Small intestine (tissue), 7 donors: ENCODE results near the gene GID8. TPM values are rescaled to one million over a fixed set of nuclear protein-coding genes. Genes with fewer than 3 reads are reported as not detected.
A peak's percentile ranks its signal among the peaks of the same experiment; 100 is the strongest.
"Not testable (repeated sequence)": the region's sequence is repeated elsewhere in the genome, so short reads cannot be mapped to it uniquely, and the experiment has no call there.

Experiments
- DNase-seq, 2 donors: peaks; one replicate each; pipeline versions ENCODE4 v3.0.0 to v3.0.0-alpha.2; 2013
- FAIRE-seq: peaks from 2 replicates; lab custom pipeline; 2012; peaks lifted over from hg19 to GRCh38; lab: Jason Lieb, UNC
- H3K27ac ChIP-seq, 3 donors: one replicate each; pipeline ENCODE4 v1.5.1; 2013; ENCODE audit warnings: low read length in 2 of 3, mild to moderate bottlenecking in 2 of 3, control low read depth in 1 of 3, inconsistent platforms in 1 of 3, low read depth in 1 of 3, moderate library complexity in 1 of 3
- H3K27me3 ChIP-seq, 3 donors: one replicate each; pipeline ENCODE4 v1.6.1; 2013; ENCODE audit warnings: low read length in 3 of 3, inconsistent platforms in 1 of 3; ENCODE audit not compliant: control insufficient read depth in 3 of 3, insufficient read depth in 3 of 3
- H3K36me3 ChIP-seq, 3 donors: one replicate each; pipeline ENCODE4 v1.6.1; 2013; ENCODE audit warnings: low read length in 3 of 3, inconsistent platforms in 1 of 3, low read depth in 1 of 3, mild to moderate bottlenecking in 1 of 3, moderate library complexity in 1 of 3; ENCODE audit not compliant: control insufficient read depth in 3 of 3, insufficient read depth in 2 of 3
- H3K4me1 ChIP-seq, 3 donors: one replicate each; pipeline ENCODE4 v1.6.1; 2013; ENCODE audit warnings: low read length in 2 of 3, inconsistent platforms in 1 of 3, low read depth in 1 of 3, mild to moderate bottlenecking in 1 of 3, moderate library complexity in 1 of 3; ENCODE audit not compliant: control insufficient read depth in 3 of 3, insufficient read depth in 2 of 3
- H3K4me3 ChIP-seq, 3 donors: one replicate each; pipeline ENCODE4 v1.5.1; 2013; ENCODE audit warnings: low read length in 3 of 3, control low read depth in 1 of 3, inconsistent platforms in 1 of 3, low read depth in 1 of 3, mild to moderate bottlenecking in 1 of 3, moderate library complexity in 1 of 3
- H3K9me3 ChIP-seq, 2 donors: one replicate each; pipeline ENCODE4 v1.6.1; 2013; ENCODE audit warnings: low read depth in 1 of 2, low read length in 1 of 2; ENCODE audit not compliant: control insufficient read depth in 2 of 2, insufficient read depth in 1 of 2
- WGBS, 3 donors: extraction: QIAGEN DNeasy Blood & Tissue Kit; methylation state at CpG; one replicate each; pipeline ENCODE4 v1.1.7; 2013; 5-methylcytosine and 5-hydroxymethylcytosine counted together
- polyA plus RNA-seq, 4 donors: library from polyadenylated mRNA; stranded (reverse) in 3 of 4; unstranded in 1 of 4; fragments of 200-250 nt in 3 of 4; fragments of 120-200 nt in 1 of 4; gene quantifications; one replicate each; pipeline versions ENCODE4 v1.2.1 to v1.2.3, GENCODE V29; 2013
- donor health status: healthy with polysubstance abuse.
- donor health status: control.
- donor health status: control.
- donor health status: Bipolar disorder and iron deficiency.
- donor health status: healthy.

GID8 gene
- polyA plus RNA-seq, 4 donors, result 14.3 to 31.0 (median 17.1) TPM

GRCh38 chr20:62921119-62921687 lies 16.7 kb upstream of the GID8 start:
- WGBS, 3 donors, result 31 to 47% (median 37%) methylated on average over 8 of the region's 8 CpGs
- peaks cover 22 to 40% (median 31%) of the 10 kb centered on the region in 3 donors for H3K4me1 ChIP-seq
- no peaks in the 10 kb centered on the region for H3K9me3 ChIP-seq
- H3K27me3 ChIP-seq, result no peaks in the 10 kb centered on the region
- no peak for FAIRE-seq
- no peak overlapping the region for H3K4me3 ChIP-seq
- H3K27ac ChIP-seq, result peak overlapping the region in 1 of 3 donors; percentile 40
- DNase-seq, result peak; percentile 80 to 81
- peaks cover 0 to 6% (median 2%) of the 10 kb centered on the region in 3 donors for H3K36me3 ChIP-seq

GRCh38 chr20:62922451-62922921 lies 15.5 kb upstream of the GID8 start:
- WGBS, 3 donors, result 44 to 58% (median 57%) methylated on average over 14 of the region's 14 CpGs
- no peaks in the 10 kb centered on the region for H3K9me3 ChIP-seq
- peaks cover 0 to 3% (median 2%) of the 10 kb centered on the region in 3 donors for H3K36me3 ChIP-seq
- peak overlapping the region in 2 of 3 donors; percentile 11 to 94 for H3K27ac ChIP-seq
- H3K4me1 ChIP-seq, result peaks cover 20 to 38% (median 34%) of the 10 kb centered on the region in 3 donors
- FAIRE-seq (no peak), DNase-seq (peak in 1 of 2 donors; percentile 41)
- H3K4me3 ChIP-seq, result peak overlapping the region in 1 of 3 donors; percentile 20
- no peaks in the 10 kb centered on the region for H3K27me3 ChIP-seq

- DNase-seq, result peak; percentile 50 to 67
Observed at GRCh38 chr20:62923059-62923668, 14.8 kb upstream of the GID8 start.

DNA sequence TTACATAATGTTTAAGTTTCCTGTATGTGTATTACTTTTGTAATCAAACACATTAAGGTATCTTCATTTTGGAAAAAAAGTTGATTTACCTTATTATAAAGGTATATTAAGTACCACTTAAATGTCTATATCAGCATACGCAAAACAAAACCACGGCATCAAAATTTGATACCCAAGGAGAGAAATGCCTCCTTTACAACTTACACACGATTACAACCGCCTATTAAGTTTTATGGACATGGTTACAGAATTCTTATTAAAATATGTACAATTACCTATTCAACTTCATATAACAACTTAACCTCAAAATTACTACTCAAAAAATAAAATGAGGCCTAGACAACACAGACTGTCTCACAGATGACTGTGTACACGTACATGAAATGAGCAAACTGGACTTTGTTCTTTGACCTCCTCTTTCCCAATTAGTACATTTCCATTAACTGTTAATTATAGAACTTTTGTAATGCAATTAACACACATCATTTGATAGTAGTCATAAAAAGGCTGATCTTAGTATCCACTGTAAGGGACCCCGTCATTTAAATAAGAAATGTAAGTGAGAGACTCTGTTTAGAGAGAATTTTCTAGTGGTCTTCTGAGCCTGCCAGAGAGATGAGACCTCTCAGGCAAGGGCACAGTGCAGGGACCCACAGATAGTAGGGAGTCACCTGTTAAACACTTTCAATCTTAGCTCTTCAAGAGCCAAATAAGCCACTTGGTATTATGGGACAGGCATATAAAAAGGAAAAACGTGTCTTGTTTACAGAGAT lies 14.1 kb upstream of the GID8 start:
- Histone ChIP-seq H3K9me3 (no peaks in the 10 kb centered on the region), H3K4me3 (peak overlapping the region in 2 of 3 donors; percentile 94 to 99), H3K4me1 (peaks cover 19 to 47% (median 34%) of the 10 kb centered on the region in 3 donors), H3K27ac (peak overlapping the region; percentile 94 to 97 (median 95)), H3K27me3 (no peaks in the 10 kb centered on the region), H3K36me3 (peaks cover 0 to 3% (median 2%) of the 10 kb centered on the region in 3 donors)
- DNase-seq (peak; percentile 78 to 82), FAIRE-seq (no peak)
- WGBS, 3 donors, result 10 to 34% (median 14%) methylated on average over 7 of the region's 7 CpGs

More at GRCh38 chr20:62923059-62923668, 14.8 kb upstream of the GID8 start:
- H3K27me3 ChIP-seq, H3K36me3 ChIP-seq, FAIRE-seq, H3K9me3 ChIP-seq: not testable (repeated sequence)
- WGBS, 3 donors, result 34 to 51% (median 35%) methylated on average over 17 of the region's 17 CpGs
- H3K4me1 ChIP-seq, result peaks cover 18 to 41% (median 36%) of the 10 kb centered on the region in 3 donors
- peak overlapping the region; percentile 32 to 94 (median 42) for H3K27ac ChIP-seq
- peak overlapping the region in 1 of 3 donors; percentile 2 for H3K4me3 ChIP-seq

- 7 to 25% (median 13%) methylated on average over 12 of the region's 12 CpGs for WGBS, 3 donors
- peak overlapping the region; percentile 94 to 97 (median 95) for H3K27ac ChIP-seq
- peaks cover 19 to 47% (median 33%) of the 10 kb centered on the region in 3 donors for H3K4me1 ChIP-seq
- H3K36me3 ChIP-seq, result peaks cover 0 to 3% (median 2%) of the 10 kb centered on the region in 3 donors
- no peaks in the 10 kb centered on the region for H3K27me3 ChIP-seq
- peak; percentile 62 to 67 for DNase-seq
- no peak for FAIRE-seq
- H3K4me3 ChIP-seq, result peak overlapping the region in 2 of 3 donors; percentile 94 to 99
- H3K9me3 ChIP-seq, result no peaks in the 10 kb centered on the region
Observed at GRCh38 chr20:62924442-62925075, 13.4 kb upstream of the GID8 start.

- H3K27me3 ChIP-seq, result no peaks in the 10 kb centered on the region
- H3K4me1 ChIP-seq, result peaks cover 17 to 51% (median 28%) of the 10 kb centered on the region in 3 donors
- peak overlapping the region; percentile 94 to 99 (median 97) for H3K4me3 ChIP-seq
- DNase-seq, result peak; percentile 23 to 42
- peaks cover 0 to 3% (median 2%) of the 10 kb centered on the region in 3 donors for H3K36me3 ChIP-seq
- FAIRE-seq, result no peak
- H3K9me3 ChIP-seq, result no peaks in the 10 kb centered on the region
- 0 to 3% (median 0%) methylated on average over 4 of the region's 4 CpGs for WGBS, 3 donors
- peak overlapping the region; percentile 94 to 97 (median 95) for H3K27ac ChIP-seq
Observed at GRCh38 chr20:62925076-62925419, 12.9 kb upstream of the GID8 start.

GRCh38 chr20:62925420-62926228 lies 12.3 kb upstream of the GID8 start:
- Histone ChIP-seq H3K4me1 (peaks cover 12 to 50% (median 26%) of the 10 kb centered on the region in 3 donors), H3K27me3 (no peaks in the 10 kb centered on the region), H3K4me3 (peak overlapping the region; percentile 94 to 99 (median 97)), H3K27ac (peak overlapping the region; percentile 94 to 97 (median 95)), H3K36me3 (peaks cover 0 to 3% (median 0%) of the 10 kb centered on the region in 3 donors), H3K9me3 (no peaks in the 10 kb centered on the region)
- DNase-seq (peak; percentile 51 to 67), FAIRE-seq (no peak)
- 0% methylated on average over 51 to 63 of the region's 63 CpGs for WGBS, 3 donors
